Measurements from ENCODE around the gene FOXI1.

Gene FOXI1

GRCh38 chr5:170107674-170108073 lies 2.0 kb downstream of the FOXI1 start:
- Histone ChIP-seq H3K27me3 (ENCODE audit: insufficient read depth, low read length) (no peaks in the 10 kb centered on the region), H3K23ac (ENCODE audit: low read length) (no peak overlapping the region), H3K27ac (ENCODE audit: low read depth, low read length) (no peak overlapping the region), H2BK5ac (ENCODE audit: low read depth, low read length, poor library complexity) (no peak overlapping the region), H2AK5ac (ENCODE audit: low read length) (no peak overlapping the region), H3K36me3 (ENCODE audit: control insufficient read depth in 1 of 2, insufficient read depth in 2 of 2, low read length in 2 of 2) (no peaks in the 10 kb centered on the region), H3K79me2 (ENCODE audit: control insufficient read depth, insufficient read depth, low read length, poor library complexity) (no peaks in the 10 kb centered on the region), H3K4me1 (ENCODE audit: control insufficient read depth in 1 of 2, insufficient read depth in 2 of 2, low read length in 2 of 2) (peaks cover 10 to 14% of the 10 kb centered on the region in 2 experiments), H3K4me3 (ENCODE audit: low read depth, low read length) (no peak overlapping the region), H3K4ac (ENCODE audit: low read depth, low read length) (no peak overlapping the region), H4K8ac (ENCODE audit: low read depth, low read length) (no peak overlapping the region), H3K9me3 (ENCODE audit: insufficient read depth, low read depth, low read length) (peaks cover 2% of the 10 kb centered on the region), H3K18ac (ENCODE audit: low read length) (no peak overlapping the region), H3K9ac (ENCODE audit: low read length) (no peak overlapping the region), H4K91ac (ENCODE audit: low read depth, low read length) (no peak overlapping the region), H4K12ac (ENCODE audit: low read depth, low read length) (no peak overlapping the region), H3K14ac (ENCODE audit: low read length) (no peak overlapping the region), H3K4me2 (ENCODE audit: low read length) (no peak overlapping the region), H2BK12ac (ENCODE audit: low read length) (no peak overlapping the region), H2AFZ (ENCODE audit: insufficient read depth, low read length, poor library complexity) (no peak overlapping the region), H2BK120ac (ENCODE audit: insufficient read depth, low read length, poor library complexity) (no peak overlapping the region), H3K79me1 (ENCODE audit: low read length) (peaks cover 2% of the 10 kb centered on the region)
- DNase-seq: no peak
- no CpG with 5 or more reads among the region's 2 CpGs for WGBS (ENCODE audit: extremely low coverage, insufficient coverage, insufficient read length)

- H3K79me1 ChIP-seq (ENCODE audit: low read length): peaks cover 2% of the 10 kb centered on the region
- no peak overlapping the region for H2BK5ac ChIP-seq (ENCODE audit: low read depth, low read length, poor library complexity)
- H3K18ac ChIP-seq (ENCODE audit: low read length): no peak overlapping the region
- H3K4me2 ChIP-seq (ENCODE audit: low read length): no peak overlapping the region
- H4K8ac ChIP-seq (ENCODE audit: low read depth, low read length): no peak overlapping the region
- no CpG with 5 or more reads among the region's 12 CpGs for WGBS (ENCODE audit: extremely low coverage, insufficient coverage, insufficient read length)
- no peak overlapping the region for H3K9ac ChIP-seq (ENCODE audit: low read length)
- no peak overlapping the region for H2AK5ac ChIP-seq (ENCODE audit: low read length)
- H3K79me2 ChIP-seq (ENCODE audit: control insufficient read depth, insufficient read depth, low read length, poor library complexity): no peaks in the 10 kb centered on the region
- no peak for DNase-seq
- H4K12ac ChIP-seq (ENCODE audit: low read depth, low read length): no peak overlapping the region
- H3K4ac ChIP-seq (ENCODE audit: low read depth, low read length): no peak overlapping the region
- H2BK12ac ChIP-seq (ENCODE audit: low read length): no peak overlapping the region
- H2BK120ac ChIP-seq (ENCODE audit: insufficient read depth, low read length, poor library complexity): no peak overlapping the region
- H3K23ac ChIP-seq (ENCODE audit: low read length): no peak overlapping the region
- H3K4me3 ChIP-seq (ENCODE audit: low read depth, low read length): no peak overlapping the region
- no peaks in the 10 kb centered on the region for H3K36me3 ChIP-seq (ENCODE audit: control insufficient read depth in 1 of 2, insufficient read depth in 2 of 2, low read length in 2 of 2)
- H2AFZ ChIP-seq (ENCODE audit: insufficient read depth, low read length, poor library complexity): no peak overlapping the region
- H3K27me3 ChIP-seq (ENCODE audit: insufficient read depth, low read length): no peaks in the 10 kb centered on the region
- H3K14ac ChIP-seq (ENCODE audit: low read length): no peak overlapping the region
- no peak overlapping the region for H4K91ac ChIP-seq (ENCODE audit: low read depth, low read length)
- peaks cover 10 to 17% of the 10 kb centered on the region in 2 experiments for H3K4me1 ChIP-seq (ENCODE audit: control insufficient read depth in 1 of 2, insufficient read depth in 2 of 2, low read length in 2 of 2)
- H3K9me3 ChIP-seq (ENCODE audit: insufficient read depth, low read depth, low read length): peaks cover 2% of the 10 kb centered on the region
- no peak overlapping the region for H3K27ac ChIP-seq (ENCODE audit: low read depth, low read length)
These were observed 2.6 kb downstream of the FOXI1 start for GRCh38 chr5:170108266-170108785.

GRCh38 chr5:170109059-170110031 lies 3.6 kb downstream of the FOXI1 start:
- Histone ChIP-seq H3K79me2 (ENCODE audit: control insufficient read depth, insufficient read depth, low read length, poor library complexity) (no peaks in the 10 kb centered on the region), H3K4me1 (ENCODE audit: control insufficient read depth in 1 of 2, insufficient read depth in 2 of 2, low read length in 2 of 2) (peaks cover 10 to 17% of the 10 kb centered on the region in 2 experiments), H4K8ac (ENCODE audit: low read depth, low read length) (no peak overlapping the region), H3K27me3 (ENCODE audit: insufficient read depth, low read length) (no peaks in the 10 kb centered on the region), H3K9me3 (ENCODE audit: insufficient read depth, low read depth, low read length) (peaks cover 2% of the 10 kb centered on the region), H2BK12ac (ENCODE audit: low read length) (no peak overlapping the region), H3K18ac (ENCODE audit: low read length) (no peak overlapping the region), H4K12ac (ENCODE audit: low read depth, low read length) (no peak overlapping the region), H3K4me2 (ENCODE audit: low read length) (no peak overlapping the region), H2AFZ (ENCODE audit: insufficient read depth, low read length, poor library complexity) (no peak overlapping the region), H3K79me1 (ENCODE audit: low read length) (peaks cover 2% of the 10 kb centered on the region), H3K4ac (ENCODE audit: low read depth, low read length) (no peak overlapping the region), H3K27ac (ENCODE audit: low read depth, low read length) (no peak overlapping the region), H3K23ac (ENCODE audit: low read length) (no peak overlapping the region), H2BK120ac (ENCODE audit: insufficient read depth, low read length, poor library complexity) (no peak overlapping the region), H2BK5ac (ENCODE audit: low read depth, low read length, poor library complexity) (no peak overlapping the region), H3K9ac (ENCODE audit: low read length) (peak overlapping the region; percentile 15), H3K14ac (ENCODE audit: low read length) (no peak overlapping the region), H2AK5ac (ENCODE audit: low read length) (no peak overlapping the region), H3K36me3 (ENCODE audit: control insufficient read depth in 1 of 2, insufficient read depth in 2 of 2, low read length in 2 of 2) (no peaks in the 10 kb centered on the region), H3K4me3 (ENCODE audit: low read depth, low read length) (no peak overlapping the region), H4K91ac (ENCODE audit: low read depth, low read length) (no peak overlapping the region)
- no peak for DNase-seq
- WGBS (ENCODE audit: extremely low coverage, insufficient coverage, insufficient read length): no CpG with 5 or more reads among the region's 7 CpGs

DNA sequence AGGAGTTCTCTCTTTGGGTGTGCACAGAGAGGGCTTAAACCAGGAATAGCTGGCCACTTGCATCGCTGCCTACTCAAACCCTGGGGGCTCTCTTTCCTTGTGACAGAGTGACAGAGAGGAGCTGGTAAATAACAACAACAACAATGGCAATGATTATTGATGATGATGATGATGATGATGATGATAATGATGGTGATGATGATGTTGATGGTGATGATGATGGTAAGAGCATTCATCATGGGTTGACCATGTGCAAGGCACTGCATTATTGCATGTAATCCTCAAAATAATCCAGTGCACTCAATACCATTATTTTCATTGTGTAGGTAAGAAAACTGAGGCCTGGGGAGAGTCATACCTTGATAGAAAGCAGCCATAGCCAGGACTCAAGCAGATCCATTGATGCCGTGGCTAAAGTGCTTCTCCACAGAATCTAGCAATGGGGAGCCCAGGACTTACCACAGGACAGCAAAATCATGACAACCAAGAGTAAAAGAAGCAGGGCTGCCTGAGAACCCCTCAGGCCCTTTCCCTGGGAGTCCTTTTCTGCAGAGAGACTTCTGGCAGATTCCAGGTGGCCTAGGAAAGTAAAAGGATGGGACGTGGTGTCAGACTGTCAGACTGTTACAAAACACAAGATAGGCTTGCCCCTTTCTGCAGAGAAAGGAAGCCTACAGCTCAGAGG lies 4.8 kb downstream of the FOXI1 start:
- no peak overlapping the region for H2BK5ac ChIP-seq (ENCODE audit: low read depth, low read length, poor library complexity)
- no peak overlapping the region for H2BK12ac ChIP-seq (ENCODE audit: low read length)
- no peaks in the 10 kb centered on the region for H3K79me2 ChIP-seq (ENCODE audit: control insufficient read depth, insufficient read depth, low read length, poor library complexity)
- H4K12ac ChIP-seq (ENCODE audit: low read depth, low read length): no peak overlapping the region
- H4K91ac ChIP-seq (ENCODE audit: low read depth, low read length): no peak overlapping the region
- H2AFZ ChIP-seq (ENCODE audit: insufficient read depth, low read length, poor library complexity): no peak overlapping the region
- peak in 1 of 2 donors; percentile 15 for DNase-seq
- no peak overlapping the region for H3K27ac ChIP-seq (ENCODE audit: low read depth, low read length)
- H3K4ac ChIP-seq (ENCODE audit: low read depth, low read length): no peak overlapping the region
- H3K9ac ChIP-seq (ENCODE audit: low read length): no peak overlapping the region
- no peak overlapping the region for H4K8ac ChIP-seq (ENCODE audit: low read depth, low read length)
- H2BK120ac ChIP-seq (ENCODE audit: insufficient read depth, low read length, poor library complexity): no peak overlapping the region
- H3K79me1 ChIP-seq (ENCODE audit: low read length): peaks cover 2% of the 10 kb centered on the region
- WGBS (ENCODE audit: extremely low coverage, insufficient coverage, insufficient read length): no CpG with 5 or more reads among the region's 3 CpGs
- H3K36me3 ChIP-seq (ENCODE audit: control insufficient read depth in 1 of 2, insufficient read depth in 2 of 2, low read length in 2 of 2): no peaks in the 10 kb centered on the region
- no peak overlapping the region for H2AK5ac ChIP-seq (ENCODE audit: low read length)
- H3K4me2 ChIP-seq (ENCODE audit: low read length): no peak overlapping the region
- H3K14ac ChIP-seq (ENCODE audit: low read length): no peak overlapping the region
- H3K9me3 ChIP-seq (ENCODE audit: insufficient read depth, low read depth, low read length): no peaks in the 10 kb centered on the region
- no peak overlapping the region for H3K23ac ChIP-seq (ENCODE audit: low read length)
- no peaks in the 10 kb centered on the region for H3K27me3 ChIP-seq (ENCODE audit: insufficient read depth, low read length)
- H3K18ac ChIP-seq (ENCODE audit: low read length): no peak overlapping the region
- no peak overlapping the region for H3K4me3 ChIP-seq (ENCODE audit: low read depth, low read length)
- peaks cover 10 to 17% of the 10 kb centered on the region in 2 experiments for H3K4me1 ChIP-seq (ENCODE audit: control insufficient read depth in 1 of 2, insufficient read depth in 2 of 2, low read length in 2 of 2)
